Breast epithelium (tissue), 4 donors: ENCODE data around the gene SRPRB. TPM values are rescaled to one million over a fixed set of nuclear protein-coding genes. Genes with fewer than 3 reads are reported as not detected.

Source experiments
- DNase-seq, 2 donors: peaks; one replicate each; pipeline ENCODE4 v3.0.0-alpha.2; 2019; ENCODE audit warnings: low spot score in 2 of 2
- H3K27ac ChIP-seq, 2 donors: fragments of 200-600 bp; sonication (generic) in 1 of 2; one replicate each; pipeline ENCODE4 v1.5.1; 2016 to 2019; ENCODE audit warnings: mild to moderate bottlenecking in 1 of 2
- H3K27me3 ChIP-seq, 2 donors: fragments of 200-600 bp; sonication (generic) in 1 of 2; one replicate each; pipeline versions ENCODE4 v1.5.1 to v1.6.0; 2017 to 2019; ENCODE audit warnings: control low read depth in 1 of 2, mild to moderate bottlenecking in 1 of 2
- H3K36me3 ChIP-seq: fragments of 200-600 bp; one replicate; pipeline ENCODE4 v1.5.1; 2019
- H3K4me1 ChIP-seq, 2 donors: fragments of 200-600 bp; sonication (generic); one replicate each; pipeline ENCODE4 v1.5.1; 2016 to 2019; ENCODE audit warnings: control low read depth in 1 of 2
- H3K4me3 ChIP-seq, 3 donors: fragments of 200-600 bp; sonication (generic); 1 replicate in 2 of 3; 2 replicates in 1 of 3; pipeline ENCODE4 v1.5.1; 2016 to 2019; ENCODE audit warnings: mild to moderate bottlenecking in 3 of 3, moderate library complexity in 2 of 3
- H3K9me3 ChIP-seq, 2 donors: fragments of 200-600 bp; sonication (generic) in 1 of 2; one replicate each; pipeline ENCODE4 v1.5.1; 2016 to 2019; ENCODE audit warnings: control low read depth in 1 of 2
- CTCF ChIP-seq, 3 donors: fragments of 450-650 bp; IDR thresholded peaks; one replicate each; pipeline ENCODE4 v1.5.1; 2016 to 2017; ENCODE audit warnings: antibody characterized with exemption in 3 of 3, mild to moderate bottlenecking in 3 of 3, moderate library complexity in 3 of 3
- POLR2A ChIP-seq: fragments of 450-650 bp; IDR thresholded peaks from one replicate; pipeline ENCODE4 v1.6.1; 2016; ENCODE audit warnings: antibody characterized with exemption, mild to moderate bottlenecking, moderate library complexity
- POLR2AphosphoS5 ChIP-seq, 3 donors: sonication (generic); formaldehyde crosslinking; IDR thresholded peaks; one replicate each; pipeline ENCODE4 v1.6.1; 2017; ENCODE audit warnings: antibody characterized with exemption in 3 of 3
- intact Hi-C: fragments of 100-400 bp; cut with DNase I; formaldehyde crosslinking; loops from one replicate; pipeline ENCODE4 v1.15.1; 2023; ENCODE audit warnings: low total_unique reads
- total RNA-seq, 3 donors: library from RNA; depleted of rRNA; stranded (reverse); fragments of >200 nt; gene quantifications; one replicate each; pipeline ENCODE4 v1.1.0, GENCODE V29; 2016

SRPRB gene
- total RNA-seq, 3 donors from 2014 or later, result 17.1 to 35.1 (median 28.4) TPM

GRCh38 chr3:133758964-133759739, 46.5 kb upstream of the SRPRB start:
- DNase-seq, result no peak
- intact Hi-C loops, result no loop called here
- H3K4me3 ChIP-seq, result no peak overlapping the region

DNA sequence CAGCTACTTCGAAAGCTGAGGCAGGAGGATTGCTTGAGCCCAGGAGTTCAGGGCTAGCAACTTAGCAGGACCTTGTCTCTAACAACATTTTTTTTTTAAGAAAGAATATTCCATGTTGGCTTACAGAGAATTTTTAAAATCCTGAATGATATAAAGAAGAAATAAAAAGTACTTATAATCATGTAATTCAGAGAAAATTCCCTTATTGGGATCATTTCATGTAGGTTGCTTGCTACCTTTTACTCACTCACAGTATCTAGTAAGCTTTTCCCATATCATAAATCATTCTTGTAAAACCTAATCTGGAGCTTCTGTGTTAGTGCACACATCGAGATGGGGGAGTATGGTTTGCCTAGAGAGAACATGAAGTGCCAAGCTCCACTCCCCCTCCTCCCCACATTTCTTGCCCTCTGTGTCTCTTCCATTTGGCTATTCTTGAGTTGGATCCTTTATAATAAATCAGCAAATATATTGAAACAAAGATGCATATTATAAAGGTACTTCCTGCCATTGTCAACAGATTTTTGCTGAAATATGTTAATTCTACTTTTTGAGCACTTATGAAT, 45.8 kb upstream of the SRPRB start:
- no peak for DNase-seq
- no peak overlapping the region for H3K4me3 ChIP-seq
- intact Hi-C loops, result no loop called here
- H3K4me1 ChIP-seq, result no peaks in the 10 kb centered on the region
- H3K27me3 ChIP-seq, result no peaks in the 10 kb centered on the region
- no peaks in the 10 kb centered on the region for H3K9me3 ChIP-seq
- no peaks in the 10 kb centered on the region for H3K36me3 ChIP-seq
- no peak for TF ChIP-seq CTCF (IDR thresholded peaks at IDR 0.05)
- no peak for TF ChIP-seq POLR2AphosphoS5 (IDR thresholded peaks at IDR 0.05)
- TF ChIP-seq POLR2A, result no peak
- no peak overlapping the region for H3K27ac ChIP-seq

More at GRCh38 chr3:133758964-133759739, 46.5 kb upstream of the SRPRB start:
- no peaks in the 10 kb centered on the region for H3K9me3 ChIP-seq
- H3K27ac ChIP-seq, result no peak overlapping the region
- H3K4me1 ChIP-seq, result no peaks in the 10 kb centered on the region
- H3K36me3 ChIP-seq, result no peaks in the 10 kb centered on the region
- no peaks in the 10 kb centered on the region for H3K27me3 ChIP-seq
- TF ChIP-seq POLR2A (no peak), CTCF (IDR thresholded peaks at IDR 0.05) (no peak), POLR2AphosphoS5 (IDR thresholded peaks at IDR 0.05) (no peak)

- intact Hi-C loops, result no loop called here
- no peak overlapping the region for H3K4me3 ChIP-seq
- H3K4me1 ChIP-seq, result no peaks in the 10 kb centered on the region
- H3K27ac ChIP-seq, result no peak overlapping the region
- no peak for TF ChIP-seq POLR2AphosphoS5 (IDR thresholded peaks at IDR 0.05)
- no peak for TF ChIP-seq POLR2A
- no peak for TF ChIP-seq CTCF (IDR thresholded peaks at IDR 0.05)
- H3K27me3 ChIP-seq, result no peaks in the 10 kb centered on the region
- H3K36me3 ChIP-seq, result no peaks in the 10 kb centered on the region
- no peak for DNase-seq
- H3K9me3 ChIP-seq, result no peaks in the 10 kb centered on the region
Observed at GRCh38 chr3:133760916-133761315, 44.7 kb upstream of the SRPRB start.

GRCh38 chr3:133761605-133762484, 43.8 kb upstream of the SRPRB start:
- Histone ChIP-seq H3K27me3 (no peaks in the 10 kb centered on the region), H3K4me1 (no peaks in the 10 kb centered on the region), H3K27ac (no peak overlapping the region), H3K9me3 (no peaks in the 10 kb centered on the region), H3K4me3 (no peak overlapping the region), H3K36me3 (no peaks in the 10 kb centered on the region)
- no peak for TF ChIP-seq POLR2AphosphoS5 (IDR thresholded peaks at IDR 0.05)
- no peak for TF ChIP-seq CTCF (IDR thresholded peaks at IDR 0.05)
- TF ChIP-seq POLR2A, result no peak
- no peak for DNase-seq
- intact Hi-C loops, result no loop called here
